ENCODE results near the gene LBH. TPM values are rescaled to one million over a fixed set of nuclear protein-coding genes. Genes with fewer than 3 reads are reported as not detected.

LBH gene
- total RNA-seq, 1 experiment from 2014 or later = 1.2 TPM

DNA sequence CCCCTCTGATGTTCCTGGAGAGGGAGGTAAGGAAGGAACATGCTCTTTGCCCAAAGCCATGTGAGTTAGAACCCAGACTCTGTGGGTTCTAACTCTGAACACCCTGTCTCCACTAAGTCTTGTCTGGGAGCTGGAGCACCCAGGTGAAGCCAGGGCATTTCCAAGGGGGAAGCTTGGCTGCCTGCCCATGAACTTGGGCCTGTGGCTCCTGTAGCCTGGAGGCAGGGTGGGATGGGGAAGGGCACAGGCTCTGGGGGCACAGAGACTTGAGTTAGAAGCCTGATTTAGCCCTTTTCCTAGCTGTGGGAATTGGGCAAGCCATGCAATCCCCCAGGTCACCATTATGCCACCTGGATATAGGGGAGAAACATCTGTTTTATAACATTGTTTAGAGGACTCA, 65.2 kb downstream of the LBH start:
- no peak overlapping the region for H3K27ac ChIP-seq (ENCODE audit: low read depth, low read length)
- H3K4me2 ChIP-seq (ENCODE audit: low read length) = no peak overlapping the region
- H3K27me3 ChIP-seq (ENCODE audit: insufficient read depth, low read length) = no peaks in the 10 kb centered on the region
- ChIA-PET POLR2A (no interaction called here), CTCF (no interaction called here), RAD21 (ENCODE audit: low non-redundant PET in 1 of 2, low total read pairs in 2 of 2, uncharacterized antibody in 2 of 2, unreplicated experiment in 2 of 2) (no interaction called here)
- TF ChIP-seq SRF (IDR thresholded peaks at IDR 0.05; ENCODE audit: low read depth) (no peak), EGR1 (IDR thresholded peaks at IDR 0.05; ENCODE audit: low read depth) (no peak), CEBPB (IDR thresholded peaks at IDR 0.05; ENCODE audit: low read depth) (no peak), ATF3 (IDR thresholded peaks at IDR 0.05) (no peak), SP1 (IDR thresholded peaks at IDR 0.05; ENCODE audit: low read depth) (no peak), ZBTB33 (IDR thresholded peaks at IDR 0.05; ENCODE audit: extremely low read depth, insufficient replicate concordance, low read length) (no peak), JUND (IDR thresholded peaks at IDR 0.05) (no peak), ZNF274 (IDR thresholded peaks at IDR 0.05; ENCODE audit: low read depth, low read length) (no peak), CBX3 (IDR thresholded peaks at IDR 0.05; ENCODE audit: low read depth) (no peak), MAX (IDR thresholded peaks at IDR 0.05) (no peak), RAD21 (IDR thresholded peaks at IDR 0.05; ENCODE audit: low read depth) (no peak), CTCF (IDR thresholded peaks at IDR 0.05 in 2 of 3, conservative IDR thresholded peaks at IDR 0.05 in 1 of 3; ENCODE audit: borderline replicate concordance in 1 of 3, insufficient read depth in 1 of 3, low read depth in 2 of 3, low read length in 2 of 3) (no peak), REST (IDR thresholded peaks at IDR 0.05; ENCODE audit: low read depth) (no peak), POLR2AphosphoS5 (IDR thresholded peaks at IDR 0.05; ENCODE audit: low read depth, low read length) (no peak), FOSL1 (IDR thresholded peaks at IDR 0.05; ENCODE audit: low read depth) (no peak), TCF7L2 (IDR thresholded peaks at IDR 0.05; ENCODE audit: borderline replicate concordance, extremely low read depth, insufficient read depth, insufficient read length) (no peak), ELF1 (IDR thresholded peaks at IDR 0.05; ENCODE audit: borderline replicate concordance, low read depth) (no peak), ZFX (IDR thresholded peaks at IDR 0.05) (no peak)
- intact Hi-C loops (cut with micrococcal nuclease) = no loop called here
- H3K9ac ChIP-seq (ENCODE audit: low read length) = no peak overlapping the region
- no peaks in the 10 kb centered on the region for H3K9me2 ChIP-seq (ENCODE audit: insufficient read depth)
- ATAC-seq (no peak), DNase-seq (ENCODE audit: low read depth, low spot score) (no peak)
- BruUV-seq (replicated peaks) = no TSS peak
- H2AFZ ChIP-seq (ENCODE audit: low read depth, low read length, poor library complexity, severe bottlenecking) = no peak overlapping the region
- peaks cover 0 to 12% of the 10 kb centered on the region in 2 experiments; a peak in 2 of 4 replicates for H3K4me1 ChIP-seq (ENCODE audit: control insufficient read depth in 1 of 2, insufficient read depth in 2 of 2, low read length in 2 of 2)
- H3K36me3 ChIP-seq (ENCODE audit: control insufficient read depth in 1 of 2, insufficient read depth in 2 of 2, low read length in 2 of 2) = no peaks in the 10 kb centered on the region
- no peaks in the 10 kb centered on the region for H4K20me1 ChIP-seq (ENCODE audit: insufficient read depth)
- no peaks in the 10 kb centered on the region for H3K9me3 ChIP-seq (ENCODE audit: control insufficient read depth in 1 of 2, insufficient read depth in 1 of 2, low read depth in 1 of 2, low read length in 2 of 2)
- no peaks in the 10 kb centered on the region for H3K79me2 ChIP-seq (ENCODE audit: insufficient read depth, low read length)
- no peak overlapping the region for H3K4me3 ChIP-seq (replicated peaks in 1 of 2; ENCODE audit: low read depth in 1 of 2, low read length in 2 of 2)
